ENCODE data around the gene F10. TPM values are rescaled to one million over a fixed set of nuclear protein-coding genes. Genes with fewer than 3 reads are reported as not detected.

The F10 gene
- total and polyA plus RNA-seq, 2 of the 13 experiments (the other 11 are each of a cell fraction or from before 2014, with no cell fraction given): 58.4 to 237 TPM

DNA sequence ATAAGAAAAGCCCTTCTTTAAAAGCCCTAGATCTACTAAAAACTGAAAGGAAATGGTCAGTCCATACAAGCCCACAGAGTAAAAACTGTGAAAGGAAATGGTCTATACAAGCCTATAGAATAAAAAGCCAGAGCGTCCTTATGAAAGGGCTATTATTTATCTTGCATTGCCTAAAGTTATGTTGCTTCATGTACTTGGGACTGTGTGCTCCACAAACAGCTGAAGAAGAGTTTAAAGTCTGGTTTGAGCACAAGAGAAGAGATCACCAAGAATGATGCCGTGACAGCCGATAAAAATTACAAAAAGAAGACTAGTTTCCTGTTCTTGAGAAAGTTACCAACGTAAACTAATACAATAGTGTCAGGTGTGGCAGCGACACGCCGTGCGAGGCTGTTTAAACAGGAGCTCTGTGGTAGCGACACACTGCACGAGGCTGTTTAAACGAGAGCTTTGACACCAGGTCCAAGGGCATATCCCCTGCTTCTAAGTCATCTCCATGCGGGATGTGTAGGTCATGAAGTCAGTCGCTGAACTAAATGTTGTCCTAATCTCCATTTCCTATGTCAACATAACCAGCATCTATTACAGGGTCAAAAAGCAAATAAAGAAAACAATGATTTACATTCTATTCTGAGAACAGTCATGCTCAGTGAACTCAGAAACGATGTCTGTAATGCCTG, 61.0 kb downstream of the F10 start (continued):
- TF ChIP-seq, protein P1, sequence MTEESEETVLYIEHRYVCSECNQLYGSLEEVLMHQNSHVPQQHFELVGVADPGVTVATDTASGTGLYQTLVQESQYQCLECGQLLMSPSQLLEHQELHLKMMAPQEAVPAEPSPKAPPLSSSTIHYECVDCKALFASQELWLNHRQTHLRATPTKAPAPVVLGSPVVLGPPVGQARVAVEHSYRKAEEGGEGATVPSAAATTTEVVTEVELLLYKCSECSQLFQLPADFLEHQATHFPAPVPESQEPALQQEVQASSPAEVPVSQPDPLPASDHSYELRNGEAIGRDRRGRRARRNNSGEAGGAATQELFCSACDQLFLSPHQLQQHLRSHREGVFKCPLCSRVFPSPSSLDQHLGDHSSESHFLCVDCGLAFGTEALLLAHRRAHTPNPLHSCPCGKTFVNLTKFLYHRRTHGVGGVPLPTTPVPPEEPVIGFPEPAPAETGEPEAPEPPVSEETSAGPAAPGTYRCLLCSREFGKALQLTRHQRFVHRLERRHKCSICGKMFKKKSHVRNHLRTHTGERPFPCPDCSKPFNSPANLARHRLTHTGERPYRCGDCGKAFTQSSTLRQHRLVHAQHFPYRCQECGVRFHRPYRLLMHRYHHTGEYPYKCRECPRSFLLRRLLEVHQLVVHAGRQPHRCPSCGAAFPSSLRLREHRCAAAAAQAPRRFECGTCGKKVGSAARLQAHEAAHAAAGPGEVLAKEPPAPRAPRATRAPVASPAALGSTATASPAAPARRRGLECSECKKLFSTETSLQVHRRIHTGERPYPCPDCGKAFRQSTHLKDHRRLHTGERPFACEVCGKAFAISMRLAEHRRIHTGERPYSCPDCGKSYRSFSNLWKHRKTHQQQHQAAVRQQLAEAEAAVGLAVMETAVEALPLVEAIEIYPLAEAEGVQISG (CRISPR knock-in tag; IDR thresholded peaks at IDR 0.05): peak; percentile 38; the same call in 1 of the 2 replicates
- 0 out of 2 replicates have a peak, but pooled peaks have one; percentile 42 for TF ChIP-seq ZMAT3 (CRISPR knock-in tag; conservative IDR thresholded peaks at IDR 0.05)
- TF ChIP-seq, protein P2, sequence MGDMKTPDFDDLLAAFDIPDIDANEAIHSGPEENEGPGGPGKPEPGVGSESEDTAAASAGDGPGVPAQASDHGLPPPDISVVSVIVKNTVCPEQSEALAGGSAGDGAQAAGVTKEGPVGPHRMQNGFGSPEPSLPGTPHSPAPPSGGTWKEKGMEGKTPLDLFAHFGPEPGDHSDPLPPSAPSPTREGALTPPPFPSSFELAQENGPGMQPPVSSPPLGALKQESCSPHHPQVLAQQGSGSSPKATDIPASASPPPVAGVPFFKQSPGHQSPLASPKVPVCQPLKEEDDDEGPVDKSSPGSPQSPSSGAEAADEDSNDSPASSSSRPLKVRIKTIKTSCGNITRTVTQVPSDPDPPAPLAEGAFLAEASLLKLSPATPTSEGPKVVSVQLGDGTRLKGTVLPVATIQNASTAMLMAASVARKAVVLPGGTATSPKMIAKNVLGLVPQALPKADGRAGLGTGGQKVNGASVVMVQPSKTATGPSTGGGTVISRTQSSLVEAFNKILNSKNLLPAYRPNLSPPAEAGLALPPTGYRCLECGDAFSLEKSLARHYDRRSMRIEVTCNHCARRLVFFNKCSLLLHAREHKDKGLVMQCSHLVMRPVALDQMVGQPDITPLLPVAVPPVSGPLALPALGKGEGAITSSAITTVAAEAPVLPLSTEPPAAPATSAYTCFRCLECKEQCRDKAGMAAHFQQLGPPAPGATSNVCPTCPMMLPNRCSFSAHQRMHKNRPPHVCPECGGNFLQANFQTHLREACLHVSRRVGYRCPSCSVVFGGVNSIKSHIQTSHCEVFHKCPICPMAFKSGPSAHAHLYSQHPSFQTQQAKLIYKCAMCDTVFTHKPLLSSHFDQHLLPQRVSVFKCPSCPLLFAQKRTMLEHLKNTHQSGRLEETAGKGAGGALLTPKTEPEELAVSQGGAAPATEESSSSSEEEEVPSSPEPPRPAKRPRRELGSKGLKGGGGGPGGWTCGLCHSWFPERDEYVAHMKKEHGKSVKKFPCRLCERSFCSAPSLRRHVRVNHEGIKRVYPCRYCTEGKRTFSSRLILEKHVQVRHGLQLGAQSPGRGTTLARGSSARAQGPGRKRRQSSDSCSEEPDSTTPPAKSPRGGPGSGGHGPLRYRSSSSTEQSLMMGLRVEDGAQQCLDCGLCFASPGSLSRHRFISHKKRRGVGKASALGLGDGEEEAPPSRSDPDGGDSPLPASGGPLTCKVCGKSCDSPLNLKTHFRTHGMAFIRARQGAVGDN (CRISPR knock-in tag; IDR thresholded peaks at IDR 0.05): peak; percentile 34; the same call in 1 of the 2 replicates
- TF ChIP-seq, protein P3, sequence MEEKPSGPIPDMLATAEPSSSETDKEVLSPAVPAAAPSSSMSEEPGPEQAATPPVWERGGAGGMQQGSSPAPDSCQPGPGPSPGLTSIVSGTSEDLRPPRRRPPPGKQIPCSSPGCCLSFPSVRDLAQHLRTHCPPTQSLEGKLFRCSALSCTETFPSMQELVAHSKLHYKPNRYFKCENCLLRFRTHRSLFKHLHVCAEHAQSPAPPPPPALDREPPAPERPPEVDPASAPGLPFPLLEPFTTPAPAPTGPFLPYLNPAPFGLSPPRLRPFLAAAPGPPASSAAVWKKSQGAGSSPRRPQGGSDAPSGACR (CRISPR knock-in tag; IDR thresholded peaks at IDR 0.05): no peak
- peak; percentile 57; the same call in 1 of the 2 replicates for TF ChIP-seq ZBTB21 (CRISPR knock-in tag; IDR thresholded peaks at IDR 0.05)
- TF ChIP-seq ZNF331 (CRISPR knock-in tag; IDR thresholded peaks at IDR 0.05): peak; percentile 54; the same call in 1 of the 2 replicates
- peak; percentile 28 for TF ChIP-seq TBL1XR1 (IDR thresholded peaks at IDR 0.05; ENCODE audit: borderline replicate concordance, low read length, partially characterized antibody)
- TF ChIP-seq FOXA1 (IDR thresholded peaks at IDR 0.05): peak; percentile 79
- TF ChIP-seq FOXA1 (CRISPR knock-in tag; IDR thresholded peaks at IDR 0.05): peak; percentile 65
- TF ChIP-seq ZNF556 (CRISPR knock-in tag; IDR thresholded peaks at IDR 0.05; ENCODE audit: borderline replicate concordance): 0 out of 2 replicates have a peak, but pooled peaks have one; percentile 33
- peak; percentile 25; the same call in 1 of the 2 replicates for TF ChIP-seq FOXP1 (IDR thresholded peaks at IDR 0.05)
- peak; percentile 81 for TF ChIP-seq FOXP1 (CRISPR knock-in tag; IDR thresholded peaks at IDR 0.05)
- peak; percentile 44; the same call in 1 of the 2 replicates for TF ChIP-seq ISL2 (CRISPR knock-in tag; IDR thresholded peaks at IDR 0.05)
- TF ChIP-seq CEBPG (CRISPR knock-in tag; IDR thresholded peaks at IDR 0.05): peak; percentile 35; the same call in 1 of the 2 replicates
- peak; percentile 70 for TF ChIP-seq TEAD3 (CRISPR knock-in tag; optimal IDR thresholded peaks at IDR 0.05; ENCODE audit: borderline replicate concordance)
- no peak for TF ChIP-seq ZNF768 (CRISPR knock-in tag; IDR thresholded peaks at IDR 0.05)
- TF ChIP-seq ZNF557 (CRISPR knock-in tag; IDR thresholded peaks at IDR 0.05): 0 out of 2 replicates have a peak, but pooled peaks have one; percentile 17
- TF ChIP-seq ZNF451 (CRISPR knock-in tag; IDR thresholded peaks at IDR 0.05): no peak
- no peak for TF ChIP-seq ZNF30 (CRISPR knock-in tag; IDR thresholded peaks at IDR 0.05)
- no peak for TF ChIP-seq TBP (CRISPR knock-in tag; IDR thresholded peaks at IDR 0.05)
- peak; percentile 49; the same call in 1 of the 2 replicates for TF ChIP-seq RXRA (CRISPR knock-in tag; IDR thresholded peaks at IDR 0.05)
